Astrocyte of the spinal cord (primary cell): ENCODE data around the gene CEP95.

Experiments used
- DNase-seq: peaks from one replicate; pipeline ENCODE4 v3.0.0; 2011; ENCODE audit warnings: low read depth, low spot score
- H3K4me3 ChIP-seq: 2 replicates; pipeline ENCODE4 v1.5.1; 2011; ENCODE audit warnings: low read depth, mild to moderate bottlenecking, low read length, moderate library complexity
- in situ Hi-C: cut with HindIII; loops from 2 replicates; pipeline ENCODE4 v1.10.0; 2017; ENCODE audit warnings: low sequenced_read_pairs
- TF ChIP-seq, protein P1 (sequence below): IDR thresholded peaks from 2 replicates; pipeline ENCODE4 v1.5.1; 2012; ENCODE audit warnings: low read depth, mild to moderate bottlenecking, low read length, inconsistent platforms

Gene CEP95

GRCh38 chr17:64509179-64509578 lies 2.4 kb downstream of the CEP95 start:
- in situ Hi-C loops, result no loop called here
- no peak for DNase-seq
- no peak overlapping the region for H3K4me3 ChIP-seq
- TF ChIP-seq, protein P1, sequence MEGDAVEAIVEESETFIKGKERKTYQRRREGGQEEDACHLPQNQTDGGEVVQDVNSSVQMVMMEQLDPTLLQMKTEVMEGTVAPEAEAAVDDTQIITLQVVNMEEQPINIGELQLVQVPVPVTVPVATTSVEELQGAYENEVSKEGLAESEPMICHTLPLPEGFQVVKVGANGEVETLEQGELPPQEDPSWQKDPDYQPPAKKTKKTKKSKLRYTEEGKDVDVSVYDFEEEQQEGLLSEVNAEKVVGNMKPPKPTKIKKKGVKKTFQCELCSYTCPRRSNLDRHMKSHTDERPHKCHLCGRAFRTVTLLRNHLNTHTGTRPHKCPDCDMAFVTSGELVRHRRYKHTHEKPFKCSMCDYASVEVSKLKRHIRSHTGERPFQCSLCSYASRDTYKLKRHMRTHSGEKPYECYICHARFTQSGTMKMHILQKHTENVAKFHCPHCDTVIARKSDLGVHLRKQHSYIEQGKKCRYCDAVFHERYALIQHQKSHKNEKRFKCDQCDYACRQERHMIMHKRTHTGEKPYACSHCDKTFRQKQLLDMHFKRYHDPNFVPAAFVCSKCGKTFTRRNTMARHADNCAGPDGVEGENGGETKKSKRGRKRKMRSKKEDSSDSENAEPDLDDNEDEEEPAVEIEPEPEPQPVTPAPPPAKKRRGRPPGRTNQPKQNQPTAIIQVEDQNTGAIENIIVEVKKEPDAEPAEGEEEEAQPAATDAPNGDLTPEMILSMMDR, result no peak

GRCh38 chr17:64515419-64515818 lies 8.6 kb downstream of the CEP95 start:
- in situ Hi-C loops, result no loop called here
- no peak overlapping the region for H3K4me3 ChIP-seq
- no peak for DNase-seq
- TF ChIP-seq, protein P1, result no peak

GRCh38 chr17:64515829-64516228 lies 9.1 kb downstream of the CEP95 start:
- in situ Hi-C loops, result no loop called here

GRCh38 chr17:64519601-64520000 lies 12.8 kb downstream of the CEP95 start:
- H3K4me3 ChIP-seq, result no peak overlapping the region
- TF ChIP-seq, protein P1, result no peak
- no peak for DNase-seq
- in situ Hi-C loops, result no loop called here

More at GRCh38 chr17:64515829-64516228, 9.1 kb downstream of the CEP95 start:
- no peak for DNase-seq
- TF ChIP-seq, protein P1, result no peak
- H3K4me3 ChIP-seq, result no peak overlapping the region

- no peak for DNase-seq
- TF ChIP-seq, protein P1, result no peak
- H3K4me3 ChIP-seq, result no peak overlapping the region
- in situ Hi-C loops, result no loop called here
These were observed 13.6 kb downstream of the CEP95 start for GRCh38 chr17:64520359-64520758.

DNA sequence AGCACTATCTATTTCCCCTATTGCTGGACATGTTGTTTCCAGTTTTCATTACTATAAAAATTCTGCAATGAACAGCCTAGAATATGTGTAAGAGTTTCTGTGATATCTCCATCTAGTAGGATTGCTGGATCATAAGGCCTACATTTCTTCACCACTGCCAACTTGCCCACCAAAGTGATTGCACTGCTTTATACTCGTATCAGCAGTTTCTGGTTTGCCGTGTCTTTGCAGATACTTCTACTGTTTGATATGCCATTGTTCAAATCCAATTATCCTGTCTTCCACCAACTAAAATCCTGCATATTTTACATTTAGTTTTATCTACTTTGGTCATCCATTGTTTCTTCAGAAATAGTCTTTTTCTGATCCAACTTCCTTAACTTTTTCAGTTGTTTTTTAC lies 21.1 kb downstream of the CEP95 start:
- no peak overlapping the region for H3K4me3 ChIP-seq
- in situ Hi-C loops, result no loop called here
- no peak for DNase-seq
- TF ChIP-seq, protein P1, result no peak

DNA sequence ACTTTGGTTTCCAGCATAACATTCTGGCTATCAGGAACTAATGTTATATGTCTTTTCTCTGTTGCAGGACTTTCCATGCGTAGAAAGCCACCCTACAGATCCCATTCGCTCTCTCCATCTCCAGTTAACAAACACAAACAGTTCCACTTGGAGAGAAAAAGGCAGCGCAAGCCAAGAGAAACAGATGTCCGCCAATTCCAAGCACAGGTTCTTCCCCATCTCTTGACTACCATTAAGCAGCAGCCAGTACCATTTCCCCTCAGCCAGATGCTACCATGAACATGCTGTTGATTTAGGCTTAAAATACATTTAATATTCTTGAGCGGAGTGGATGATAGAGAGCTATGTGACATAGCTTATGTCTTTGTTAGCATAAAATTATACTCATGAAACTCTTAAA lies 22.4 kb downstream of the CEP95 start:
- TF ChIP-seq, protein P1, result no peak
- H3K4me3 ChIP-seq, result no peak overlapping the region
- no peak for DNase-seq
- in situ Hi-C loops, result no loop called here
